A673 (cell line): Measurements from ENCODE around the gene ZNF154. TPM values are rescaled to one million over a fixed set of nuclear protein-coding genes. Genes with fewer than 3 reads are reported as not detected.

Source experiments
- BruUV-seq: library from RNA; stranded (reverse); fragments of 400-500 nt; replicated peaks from 2 replicates; lab custom pipeline; 2021; lab: Mats Ljungman, UMichigan
- CTCF ChIA-PET: fragments of 300-600 bp; sonication (Branson Sonifier 250); formaldehyde crosslinking; loops from one replicate; lab custom pipeline; 2022; ENCODE audit warnings: antibody characterized with exemption; lab: Charles Lee
- POLR2A ChIA-PET: fragments of 300-600 bp; sonication (Branson Sonifier 250); formaldehyde crosslinking; loops from one replicate; lab custom pipeline; 2022; ENCODE audit warnings: antibody characterized with exemption; ENCODE audit not compliant: low non-redundant PET; lab: Charles Lee
- DNase-seq: peaks from one replicate; pipeline ENCODE4 v3.0.0-alpha.2; 2015; ENCODE audit warnings: low spot score
- H3K27ac ChIP-seq: fragments of 200-600 bp; sonication (generic); 2 replicates; pipeline ENCODE4 v1.5.1; 2016; ENCODE audit warnings: mixed run types, low read depth, mild to moderate bottlenecking, mixed read lengths, antibody characterized with exemption, low read length; ENCODE audit not compliant: poor library complexity, severe bottlenecking
- H3K27me3 ChIP-seq: fragments of 200-600 bp; sonication (generic); replicated peaks from 2 replicates; pipeline ENCODE4 v1.6.1; 2017; ENCODE audit warnings: mixed run types, low read depth, mild to moderate bottlenecking, mixed read lengths, antibody characterized with exemption, low read length; ENCODE audit not compliant: insufficient read depth, poor library complexity
- H3K36me3 ChIP-seq: fragments of 200-600 bp; sonication (generic); 2 replicates; pipeline ENCODE4 v1.6.1; 2016; ENCODE audit warnings: mixed run types, mild to moderate bottlenecking, mixed read lengths, antibody characterized with exemption, low read length; ENCODE audit not compliant: insufficient read depth, poor library complexity, severe bottlenecking
- H3K4me1 ChIP-seq: fragments of 200-600 bp; sonication (generic); 2 replicates; pipeline ENCODE4 v1.6.1; 2017; ENCODE audit warnings: mixed run types, mild to moderate bottlenecking, mixed read lengths, antibody characterized with exemption, low read length; ENCODE audit not compliant: insufficient read depth, poor library complexity, severe bottlenecking
- H3K4me3 ChIP-seq: fragments of 200-600 bp; sonication (generic); 2 replicates; pipeline ENCODE4 v1.5.1; 2016; ENCODE audit warnings: low read depth, mixed run types, mild to moderate bottlenecking, mixed read lengths, low read length; ENCODE audit not compliant: poor library complexity, severe bottlenecking
- H3K9me3 ChIP-seq: fragments of 200-600 bp; sonication (generic); 2 replicates; pipeline ENCODE4 v1.6.1; 2016; ENCODE audit warnings: mixed run types, low read depth, mild to moderate bottlenecking, mixed read lengths, antibody characterized with exemption, low read length; ENCODE audit not compliant: poor library complexity, severe bottlenecking
- CTCF ChIP-seq: fragments of 300-800, 200-600 bp; sonication (generic); conservative IDR thresholded peaks from 2 replicates; pipeline ENCODE4 v1.5.1; 2017; ENCODE audit warnings: low read depth, mild to moderate bottlenecking, antibody characterized with exemption, low read length, moderate library complexity, mixed read lengths
- EZH2 ChIP-seq: fragments of 200-600 bp; sonication (generic); IDR thresholded peaks from 2 replicates; pipeline ENCODE4 v1.6.1; 2017; ENCODE audit warnings: borderline replicate concordance, low read depth, mild to moderate bottlenecking, mixed read lengths, antibody characterized with exemption, low read length; ENCODE audit not compliant: poor library complexity, severe bottlenecking
- intact Hi-C: fragments of 100-400 bp; cut with micrococcal nuclease; formaldehyde crosslinking; loops from one replicate; pipeline ENCODE4 v1.10.0; 2022; ENCODE audit not compliant: unreplicated experiment
- total RNA-seq: library from RNA; stranded (reverse); gene quantifications from 2 replicates; pipeline ENCODE4 v1.2.3, GENCODE V29; 2021

Gene ZNF154
- total RNA-seq, 1 experiment from 2014 or later: 4.4 TPM

GRCh38 chr19:57672466-57672865, 36.5 kb downstream of the ZNF154 start:
- Histone ChIP-seq H3K27me3 (no peaks in the 10 kb centered on the region), H3K4me1 (no peaks in the 10 kb centered on the region), H3K9me3 (no peaks in the 10 kb centered on the region), H3K36me3 (no peaks in the 10 kb centered on the region), H3K4me3 (no peak overlapping the region), H3K27ac (no peak overlapping the region)
- no peak for DNase-seq
- CTCF ChIA-PET: no interaction called here
- POLR2A ChIA-PET: no interaction called here
- intact Hi-C loops: no loop called here
- no peak for TF ChIP-seq EZH2
- TF ChIP-seq CTCF: no peak
- BruUV-seq: no TSS peak

- no peaks in the 10 kb centered on the region for H3K9me3 ChIP-seq
- DNase-seq: no peak
- TF ChIP-seq CTCF (no peak), EZH2 (no peak)
- BruUV-seq: no TSS peak
- H3K27ac ChIP-seq: no peak overlapping the region
- ChIA-PET CTCF (no interaction called here), POLR2A (no interaction called here)
- peaks cover 5% of the 10 kb centered on the region for H3K27me3 ChIP-seq
- no peaks in the 10 kb centered on the region for H3K4me1 ChIP-seq
- H3K4me3 ChIP-seq: no peak overlapping the region
- no peaks in the 10 kb centered on the region for H3K36me3 ChIP-seq
- intact Hi-C loops: no loop called here
Observed at GRCh38 chr19:57671124-57671895, 37.7 kb downstream of the ZNF154 start.

- intact Hi-C loops: no loop called here
- Histone ChIP-seq H3K4me3 (no peak within 1 kb of the TSS), H3K9me3 (no peaks in the 10 kb centered on the region), H3K36me3 (no peaks in the 10 kb centered on the region), H3K4me1 (no peaks in the 10 kb centered on the region), H3K27ac (no peak within 1 kb of the TSS), H3K27me3 (peaks cover 22% of the 10 kb centered on the region)
- ChIA-PET POLR2A (no interaction called here), CTCF (no interaction called here)
- no peak for DNase-seq
- TF ChIP-seq EZH2: no peak
- TF ChIP-seq CTCF: no peak
- BruUV-seq: no TSS peak
Observed at GRCh38 chr19:57668635-57669034, 40.4 kb downstream of the ZNF154 start, which contains the start of gene ZSCAN4. TSS of gene ZSCAN4 (plus strand) at chr19:57668935. CDS start at chr19:57676146, 7,211 bp downstream.
